ENCODE measurements around the gene LCE1A.

LCE1A gene

GRCh38 chr1:152864443-152864842 lies 37.2 kb downstream of the LCE1A start:
- H3K4me3 ChIP-seq (ENCODE audit: insufficient read depth, low read depth, low read length, poor library complexity, severe bottlenecking) = no peak overlapping the region
- no peaks in the 10 kb centered on the region for H3K4me1 ChIP-seq (ENCODE audit: control insufficient read depth, insufficient read depth, low read length, poor library complexity, severe bottlenecking)
- peaks cover 4% of the 10 kb centered on the region for H3K27me3 ChIP-seq (replicated peaks; ENCODE audit: control insufficient read depth, insufficient read depth, low read length, poor library complexity, severe bottlenecking)
- H3K36me3 ChIP-seq (ENCODE audit: control insufficient read depth, insufficient read depth, low read length) = no peaks in the 10 kb centered on the region
- no peak overlapping the region for H3K27ac ChIP-seq (ENCODE audit: insufficient read depth, low read length, poor library complexity, severe bottlenecking)
- DNase-seq = no peak
- no peaks in the 10 kb centered on the region for H3K9me3 ChIP-seq (ENCODE audit: control insufficient read depth, low read length)

GRCh38 chr1:152866321-152866720 lies 39.0 kb downstream of the LCE1A start:
- peaks cover 4% of the 10 kb centered on the region for H3K27me3 ChIP-seq (replicated peaks; ENCODE audit: control insufficient read depth, insufficient read depth, low read length, poor library complexity, severe bottlenecking)
- no peak for DNase-seq
- H3K4me3 ChIP-seq (ENCODE audit: insufficient read depth, low read depth, low read length, poor library complexity, severe bottlenecking) = no peak overlapping the region
- no peak overlapping the region for H3K27ac ChIP-seq (ENCODE audit: insufficient read depth, low read length, poor library complexity, severe bottlenecking)
- no peaks in the 10 kb centered on the region for H3K9me3 ChIP-seq (ENCODE audit: control insufficient read depth, low read length)
- no peaks in the 10 kb centered on the region for H3K4me1 ChIP-seq (ENCODE audit: control insufficient read depth, insufficient read depth, low read length, poor library complexity, severe bottlenecking)
- H3K36me3 ChIP-seq (ENCODE audit: control insufficient read depth, insufficient read depth, low read length) = no peaks in the 10 kb centered on the region

- DNase-seq = peak in 2 of 3 donors; percentile 2 to 23
- Histone ChIP-seq H3K27me3 (replicated peaks; ENCODE audit: control insufficient read depth, insufficient read depth, low read length, poor library complexity, severe bottlenecking) (no peaks in the 10 kb centered on the region), H3K9me3 (ENCODE audit: control insufficient read depth, low read length) (no peaks in the 10 kb centered on the region), H3K36me3 (ENCODE audit: control insufficient read depth, insufficient read depth, low read length) (no peaks in the 10 kb centered on the region), H3K4me3 (ENCODE audit: insufficient read depth, low read depth, low read length, poor library complexity, severe bottlenecking) (no peak overlapping the region), H3K4me1 (ENCODE audit: control insufficient read depth, insufficient read depth, low read length, poor library complexity, severe bottlenecking) (no peaks in the 10 kb centered on the region), H3K27ac (ENCODE audit: insufficient read depth, low read length, poor library complexity, severe bottlenecking) (no peak overlapping the region)
Observed at GRCh38 chr1:152869808-152870419, 42.6 kb downstream of the LCE1A start.

- Histone ChIP-seq H3K36me3 (ENCODE audit: control insufficient read depth, insufficient read depth, low read length) (no peaks in the 10 kb centered on the region), H3K9me3 (ENCODE audit: control insufficient read depth, low read length) (no peaks in the 10 kb centered on the region), H3K4me3 (ENCODE audit: insufficient read depth, low read depth, low read length, poor library complexity, severe bottlenecking) (no peak overlapping the region), H3K27me3 (replicated peaks; ENCODE audit: control insufficient read depth, insufficient read depth, low read length, poor library complexity, severe bottlenecking) (no peaks in the 10 kb centered on the region), H3K4me1 (ENCODE audit: control insufficient read depth, insufficient read depth, low read length, poor library complexity, severe bottlenecking) (no peaks in the 10 kb centered on the region), H3K27ac (ENCODE audit: insufficient read depth, low read length, poor library complexity, severe bottlenecking) (no peak overlapping the region)
- no peak for DNase-seq
Observed at GRCh38 chr1:152870831-152871730, 43.8 kb downstream of the LCE1A start.

- Histone ChIP-seq H3K27me3 (replicated peaks; ENCODE audit: control insufficient read depth, insufficient read depth, low read length, poor library complexity, severe bottlenecking) (no peaks in the 10 kb centered on the region), H3K4me3 (ENCODE audit: insufficient read depth, low read depth, low read length, poor library complexity, severe bottlenecking) (no peak overlapping the region), H3K9me3 (ENCODE audit: control insufficient read depth, low read length) (no peaks in the 10 kb centered on the region), H3K36me3 (ENCODE audit: control insufficient read depth, insufficient read depth, low read length) (no peaks in the 10 kb centered on the region), H3K27ac (ENCODE audit: insufficient read depth, low read length, poor library complexity, severe bottlenecking) (no peak overlapping the region), H3K4me1 (ENCODE audit: control insufficient read depth, insufficient read depth, low read length, poor library complexity, severe bottlenecking) (no peaks in the 10 kb centered on the region)
- DNase-seq = no peak
Observed at GRCh38 chr1:152871731-152872126, 44.5 kb downstream of the LCE1A start.

- no peaks in the 10 kb centered on the region for H3K9me3 ChIP-seq (ENCODE audit: control insufficient read depth, low read length)
- H3K4me3 ChIP-seq (ENCODE audit: insufficient read depth, low read depth, low read length, poor library complexity, severe bottlenecking) = no peak overlapping the region
- no peak overlapping the region for H3K27ac ChIP-seq (ENCODE audit: insufficient read depth, low read length, poor library complexity, severe bottlenecking)
- no peaks in the 10 kb centered on the region for H3K27me3 ChIP-seq (replicated peaks; ENCODE audit: control insufficient read depth, insufficient read depth, low read length, poor library complexity, severe bottlenecking)
- no peak for DNase-seq
- H3K4me1 ChIP-seq (ENCODE audit: control insufficient read depth, insufficient read depth, low read length, poor library complexity, severe bottlenecking) = no peaks in the 10 kb centered on the region
- no peaks in the 10 kb centered on the region for H3K36me3 ChIP-seq (ENCODE audit: control insufficient read depth, insufficient read depth, low read length)
Observed at GRCh38 chr1:152873495-152873894, 46.2 kb downstream of the LCE1A start.

- Histone ChIP-seq H3K27me3 (replicated peaks; ENCODE audit: control insufficient read depth, insufficient read depth, low read length, poor library complexity, severe bottlenecking) (no peaks in the 10 kb centered on the region), H3K4me3 (ENCODE audit: insufficient read depth, low read depth, low read length, poor library complexity, severe bottlenecking) (no peak overlapping the region), H3K36me3 (ENCODE audit: control insufficient read depth, insufficient read depth, low read length) (no peaks in the 10 kb centered on the region), H3K4me1 (ENCODE audit: control insufficient read depth, insufficient read depth, low read length, poor library complexity, severe bottlenecking) (no peaks in the 10 kb centered on the region), H3K9me3 (ENCODE audit: control insufficient read depth, low read length) (no peaks in the 10 kb centered on the region), H3K27ac (ENCODE audit: insufficient read depth, low read length, poor library complexity, severe bottlenecking) (no peak overlapping the region)
- no peak for DNase-seq
Observed at GRCh38 chr1:152876827-152877226, 49.6 kb downstream of the LCE1A start.

All from effector memory CD4-positive, alpha-beta T cell (primary cell).